Osteocyte (in vitro differentiated cells): Measurements from ENCODE around the gene OR2T35. TPM values are rescaled to one million over a fixed set of nuclear protein-coding genes. Genes with fewer than 3 reads are reported as not detected.
"Not testable (repeated sequence)": the region's sequence is repeated elsewhere in the genome, so short reads cannot be mapped to it uniquely, and the experiment has no call there.

Experiments
- DNase-seq: peaks from one replicate; pipeline ENCODE4 v3.0.0; 2021; ENCODE audit warnings: mixed read lengths; ENCODE audit not compliant: unreplicated experiment; ENCODE audit errors: extremely low spot score
- H3K27ac Mint-ChIP-seq: one replicate; pipeline ENCODE4 v1.8.0; 2021; ENCODE audit warnings: mild to moderate bottlenecking, mixed read lengths; ENCODE audit not compliant: unreplicated experiment
- H3K27me3 Mint-ChIP-seq: one replicate; pipeline ENCODE4 v1.8.0; 2021; ENCODE audit warnings: mixed read lengths; ENCODE audit not compliant: unreplicated experiment
- H3K36me3 Mint-ChIP-seq: one replicate; pipeline ENCODE4 v1.8.0; 2021; ENCODE audit warnings: mixed read lengths; ENCODE audit not compliant: unreplicated experiment
- H3K4me1 Mint-ChIP-seq: one replicate; pipeline ENCODE4 v1.8.0; 2021; ENCODE audit warnings: mixed read lengths; ENCODE audit not compliant: unreplicated experiment
- H3K4me3 Mint-ChIP-seq: one replicate; pipeline ENCODE4 v1.8.0; 2021; ENCODE audit warnings: mild to moderate bottlenecking, moderate library complexity, mixed read lengths; ENCODE audit not compliant: unreplicated experiment
- H3K9me3 Mint-ChIP-seq: one replicate; pipeline ENCODE4 v1.8.0; 2021; ENCODE audit warnings: mixed read lengths; ENCODE audit not compliant: unreplicated experiment
- total RNA-seq: library from RNA; stranded (reverse); gene quantifications from 2 replicates; pipeline ENCODE4 v1.2.1, GENCODE V29; 2021
- TF ChIP-seq, protein P1 (sequence below): fragments of 200-600 bp; sonication (generic); IDR thresholded peaks from 2 replicates; pipeline ENCODE4 v1.5.0; 2021; ENCODE audit warnings: antibody characterized with exemption, mild to moderate bottlenecking, moderate library complexity

Gene OR2T35
- total RNA-seq, 1 donor from 2014 or later, result not detected

DNA sequence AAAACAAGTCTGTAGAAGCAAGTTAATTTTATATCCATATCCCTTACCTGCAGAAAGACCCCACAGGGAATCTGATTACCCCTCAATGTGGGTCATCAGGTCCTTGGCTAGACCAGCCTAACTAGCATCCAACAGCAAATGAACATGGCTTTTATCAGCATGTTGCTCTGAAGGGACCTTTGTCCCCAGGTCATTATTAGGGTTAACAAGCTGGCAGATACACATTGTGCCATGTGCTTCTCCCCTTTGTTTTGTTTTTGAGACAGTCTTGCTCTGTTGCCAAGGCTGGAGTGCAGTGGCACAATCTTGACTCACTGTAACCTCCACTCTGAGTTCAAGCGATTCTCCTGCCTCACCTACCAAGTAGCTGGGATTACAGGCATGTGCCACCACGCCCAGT lies 10.1 kb downstream of the OR2T35 start, which contains the start of gene OR2T11:
Gene OR2T11, minus strand, starts transcription at position 101 of the 400 bp plus-strand sequence. CDS start 7,963 bp downstream, outside the sequence.
- H3K36me3 Mint-ChIP-seq, result not testable (repeated sequence)

DNA sequence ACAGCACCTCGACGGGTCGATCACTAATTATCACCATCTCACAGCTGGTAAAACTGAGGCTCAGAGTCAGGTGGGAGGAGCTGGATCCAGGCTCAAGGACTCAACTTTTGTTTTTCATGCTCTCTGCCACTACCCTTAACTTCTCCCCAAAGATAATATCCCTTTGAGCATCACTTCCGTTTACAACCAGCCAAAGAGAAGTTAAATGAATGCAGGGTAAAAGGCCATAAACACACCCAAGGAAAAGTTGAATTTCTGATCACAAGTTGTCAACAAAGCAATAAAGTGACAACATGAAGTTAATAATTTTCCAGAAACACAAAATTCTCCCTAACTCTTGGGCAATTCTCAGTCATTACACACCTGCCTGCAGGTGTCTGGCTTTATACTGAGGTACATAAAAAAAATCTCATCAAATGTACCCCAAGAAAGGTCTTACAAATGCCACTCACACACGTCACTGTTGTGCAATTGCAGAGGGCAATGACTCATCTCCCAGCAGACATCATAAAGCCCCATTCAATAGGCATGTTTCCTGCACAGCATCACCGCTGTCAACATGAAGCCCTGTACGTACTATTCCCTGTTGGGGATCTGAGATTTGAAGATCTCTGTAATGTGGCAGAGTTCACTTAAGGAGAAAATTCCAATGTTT lies 13.6 kb downstream of the OR2T35 start:
- peaks cover 18% of the 10 kb centered on the region for H3K9me3 Mint-ChIP-seq
- TF ChIP-seq, protein P1, sequence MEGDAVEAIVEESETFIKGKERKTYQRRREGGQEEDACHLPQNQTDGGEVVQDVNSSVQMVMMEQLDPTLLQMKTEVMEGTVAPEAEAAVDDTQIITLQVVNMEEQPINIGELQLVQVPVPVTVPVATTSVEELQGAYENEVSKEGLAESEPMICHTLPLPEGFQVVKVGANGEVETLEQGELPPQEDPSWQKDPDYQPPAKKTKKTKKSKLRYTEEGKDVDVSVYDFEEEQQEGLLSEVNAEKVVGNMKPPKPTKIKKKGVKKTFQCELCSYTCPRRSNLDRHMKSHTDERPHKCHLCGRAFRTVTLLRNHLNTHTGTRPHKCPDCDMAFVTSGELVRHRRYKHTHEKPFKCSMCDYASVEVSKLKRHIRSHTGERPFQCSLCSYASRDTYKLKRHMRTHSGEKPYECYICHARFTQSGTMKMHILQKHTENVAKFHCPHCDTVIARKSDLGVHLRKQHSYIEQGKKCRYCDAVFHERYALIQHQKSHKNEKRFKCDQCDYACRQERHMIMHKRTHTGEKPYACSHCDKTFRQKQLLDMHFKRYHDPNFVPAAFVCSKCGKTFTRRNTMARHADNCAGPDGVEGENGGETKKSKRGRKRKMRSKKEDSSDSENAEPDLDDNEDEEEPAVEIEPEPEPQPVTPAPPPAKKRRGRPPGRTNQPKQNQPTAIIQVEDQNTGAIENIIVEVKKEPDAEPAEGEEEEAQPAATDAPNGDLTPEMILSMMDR, result no peak
- H3K27ac Mint-ChIP-seq, result no peak overlapping the region
- H3K4me1 Mint-ChIP-seq, result no peaks in the 10 kb centered on the region
- DNase-seq, result no peak
- no peak overlapping the region for H3K4me3 Mint-ChIP-seq
- no peaks in the 10 kb centered on the region for H3K36me3 Mint-ChIP-seq
- no peaks in the 10 kb centered on the region for H3K27me3 Mint-ChIP-seq

More for the DNA sequence above, 10.1 kb downstream of the OR2T35 start, which contains the start of gene OR2T11:
- H3K27ac Mint-ChIP-seq, H3K27me3 Mint-ChIP-seq, H3K4me1 Mint-ChIP-seq, H3K4me3 Mint-ChIP-seq, DNase-seq, H3K9me3 Mint-ChIP-seq: not testable (repeated sequence)

DNA sequence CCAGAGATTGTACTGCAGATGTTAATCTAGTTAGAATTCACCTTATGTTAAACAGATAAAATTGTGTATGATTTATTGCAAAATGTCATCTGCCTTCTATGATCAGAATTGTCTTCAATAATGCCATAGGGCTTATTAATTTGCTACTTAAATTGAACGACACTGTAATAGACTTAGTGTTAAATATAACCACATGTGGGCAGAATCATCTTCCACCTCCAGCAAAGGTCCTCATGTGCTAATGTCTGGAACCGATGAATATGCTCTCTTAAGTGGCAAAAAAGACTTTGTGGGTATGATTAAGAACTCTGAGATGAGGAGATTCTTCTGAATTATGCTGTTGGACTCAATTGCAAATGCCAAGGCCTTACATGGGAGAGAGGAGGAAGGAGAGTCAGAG lies 14.5 kb downstream of the OR2T35 start:
- Mint-ChIP-seq H3K9me3 (peaks cover 18% of the 10 kb centered on the region), H3K4me3 (no peak overlapping the region), H3K4me1 (no peaks in the 10 kb centered on the region), H3K27ac (no peak overlapping the region), H3K27me3 (no peaks in the 10 kb centered on the region), H3K36me3 (no peaks in the 10 kb centered on the region)
- DNase-seq, result no peak
- TF ChIP-seq, protein P1, result no peak

DNA sequence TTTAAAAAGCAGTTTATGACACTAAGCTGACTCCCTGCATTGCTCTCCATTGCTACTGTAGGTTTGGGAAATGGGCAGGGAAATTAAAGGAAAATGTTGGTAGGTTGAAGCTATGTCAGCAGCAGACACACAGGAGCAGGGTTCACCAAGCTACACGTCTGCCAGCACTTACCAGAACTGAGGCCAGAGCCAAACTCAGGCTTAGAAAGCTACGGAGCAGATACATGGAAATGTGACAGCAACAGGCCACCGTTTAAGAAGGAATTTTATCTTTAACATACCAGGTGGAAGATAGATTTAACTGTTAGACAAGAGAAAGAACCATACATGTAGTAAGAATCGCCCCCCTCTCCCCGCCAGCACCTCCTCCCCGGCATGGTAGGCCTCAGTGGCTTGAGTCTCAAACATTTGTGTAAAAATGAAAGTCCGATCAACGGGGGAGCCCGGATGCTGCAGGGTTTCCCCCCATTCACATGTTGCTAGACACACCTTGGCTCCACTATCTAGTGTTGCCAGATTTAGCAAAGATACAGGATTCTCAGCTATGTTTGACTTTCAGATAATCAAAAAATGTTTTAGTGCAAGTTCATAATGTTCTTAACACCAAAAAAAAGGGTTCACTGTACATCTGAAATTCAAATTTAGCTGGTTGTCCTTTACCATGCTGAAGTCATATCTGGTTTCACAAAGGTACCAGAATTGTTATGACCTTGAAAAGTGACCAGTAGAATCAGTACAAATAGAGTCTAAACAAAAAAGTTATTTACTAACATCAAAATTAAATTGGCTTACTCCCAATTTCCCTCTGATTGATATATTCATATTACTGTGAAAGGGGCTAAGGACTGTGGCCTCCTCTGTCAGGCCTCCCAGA lies 16.9 kb downstream of the OR2T35 start:
- peaks cover 18% of the 10 kb centered on the region for H3K9me3 Mint-ChIP-seq

DNA sequence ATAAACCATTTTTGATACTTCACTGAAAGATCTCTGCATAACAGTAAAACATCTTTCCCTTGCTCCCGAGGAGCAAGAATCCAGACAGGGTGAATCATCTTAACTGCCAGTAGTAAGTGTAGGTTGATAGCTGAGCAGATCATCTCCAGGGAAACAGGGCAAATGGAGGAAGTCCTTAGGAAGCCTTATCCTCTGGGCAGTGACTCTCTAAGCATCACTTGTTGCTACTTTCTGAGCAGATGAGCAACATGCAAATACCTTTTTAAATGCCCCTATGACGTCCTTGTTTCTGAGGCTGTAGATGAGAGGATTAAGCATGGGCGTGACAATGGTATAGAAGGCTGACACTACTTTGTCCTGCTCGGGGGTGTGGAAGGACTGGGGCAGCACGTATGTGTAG lies 19.1 kb downstream of the OR2T35 start:
- no peaks in the 10 kb centered on the region for H3K27me3 Mint-ChIP-seq
- TF ChIP-seq, protein P1, result no peak
- no peak for DNase-seq
- no peak overlapping the region for H3K4me3 Mint-ChIP-seq
- H3K27ac Mint-ChIP-seq, result no peak overlapping the region
- no peaks in the 10 kb centered on the region for H3K4me1 Mint-ChIP-seq
- no peaks in the 10 kb centered on the region for H3K36me3 Mint-ChIP-seq
- H3K9me3 Mint-ChIP-seq, result peaks cover 18% of the 10 kb centered on the region

More for the DNA sequence above, 16.9 kb downstream of the OR2T35 start:
- no peaks in the 10 kb centered on the region for H3K36me3 Mint-ChIP-seq
- no peaks in the 10 kb centered on the region for H3K27me3 Mint-ChIP-seq
- no peaks in the 10 kb centered on the region for H3K4me1 Mint-ChIP-seq
- no peak for DNase-seq
- H3K4me3 Mint-ChIP-seq, result no peak overlapping the region
- H3K27ac Mint-ChIP-seq, result no peak overlapping the region
- TF ChIP-seq, protein P1, result no peak
